ENCODE measurements around the gene CTTNBP2NL.
"Not testable (repeated sequence)": the region's sequence is repeated elsewhere in the genome, so short reads cannot be mapped to it uniquely, and the experiment has no call there.

Gene CTTNBP2NL

DNA sequence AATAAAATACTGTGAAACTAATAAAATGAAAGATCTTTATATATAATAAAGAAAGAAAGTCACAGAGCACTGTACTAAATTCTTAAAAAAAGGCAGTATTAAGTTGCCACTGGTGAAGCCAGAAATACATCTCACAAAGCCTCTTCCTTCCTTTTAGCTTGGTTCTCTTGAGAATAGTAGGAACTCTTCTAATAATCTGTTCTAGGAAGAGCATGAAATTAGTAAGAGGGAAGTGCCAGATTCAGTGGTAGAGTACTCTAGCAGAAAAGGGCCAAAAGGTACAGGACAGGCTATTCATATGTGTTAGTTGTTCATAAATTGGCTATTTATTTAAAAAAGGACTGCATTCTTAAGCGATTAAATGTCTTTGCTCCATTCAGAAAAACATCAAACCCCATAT, 33.7 kb downstream of the CTTNBP2NL start:
- no peak for DNase-seq

DNA sequence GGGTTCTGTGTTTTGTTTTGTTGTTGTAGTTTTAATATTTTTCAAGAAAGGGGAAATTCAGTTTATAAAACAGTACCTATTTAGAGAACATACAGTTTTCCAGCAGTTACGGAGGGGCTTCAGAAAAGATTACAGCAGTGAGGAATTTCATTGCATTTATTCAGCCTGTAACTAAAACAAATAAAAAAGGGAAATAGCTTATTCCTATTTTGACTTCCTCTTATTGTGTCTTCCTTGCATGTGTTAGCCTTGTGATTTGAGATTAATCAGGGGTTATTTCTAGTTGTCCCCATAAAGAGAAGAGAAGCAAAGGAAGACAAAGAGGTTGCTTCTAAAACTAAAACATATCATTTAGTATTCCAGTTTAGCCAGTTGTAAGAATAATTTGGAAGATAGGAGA, 35.0 kb downstream of the CTTNBP2NL start:
- DNase-seq, result no peak

DNA sequence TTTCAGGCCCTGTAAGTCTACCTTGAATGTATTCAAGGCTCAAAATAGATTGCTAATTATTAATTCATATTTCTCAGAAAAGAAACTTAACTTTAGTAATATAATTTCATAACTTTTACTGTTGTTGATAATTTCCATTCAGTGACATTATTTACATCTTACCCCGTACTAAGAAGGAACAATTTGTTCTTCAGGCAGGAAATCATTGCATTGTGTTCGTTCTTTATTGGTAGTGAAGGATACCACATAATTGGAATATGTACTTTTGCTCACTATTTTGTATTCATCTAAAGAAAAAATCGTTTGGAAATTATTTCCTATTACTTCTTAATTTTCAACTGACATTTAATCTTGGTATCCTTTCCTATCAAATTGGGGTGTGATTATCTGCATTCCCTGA, 39.4 kb downstream of the CTTNBP2NL start:
- no peak for DNase-seq

DNA sequence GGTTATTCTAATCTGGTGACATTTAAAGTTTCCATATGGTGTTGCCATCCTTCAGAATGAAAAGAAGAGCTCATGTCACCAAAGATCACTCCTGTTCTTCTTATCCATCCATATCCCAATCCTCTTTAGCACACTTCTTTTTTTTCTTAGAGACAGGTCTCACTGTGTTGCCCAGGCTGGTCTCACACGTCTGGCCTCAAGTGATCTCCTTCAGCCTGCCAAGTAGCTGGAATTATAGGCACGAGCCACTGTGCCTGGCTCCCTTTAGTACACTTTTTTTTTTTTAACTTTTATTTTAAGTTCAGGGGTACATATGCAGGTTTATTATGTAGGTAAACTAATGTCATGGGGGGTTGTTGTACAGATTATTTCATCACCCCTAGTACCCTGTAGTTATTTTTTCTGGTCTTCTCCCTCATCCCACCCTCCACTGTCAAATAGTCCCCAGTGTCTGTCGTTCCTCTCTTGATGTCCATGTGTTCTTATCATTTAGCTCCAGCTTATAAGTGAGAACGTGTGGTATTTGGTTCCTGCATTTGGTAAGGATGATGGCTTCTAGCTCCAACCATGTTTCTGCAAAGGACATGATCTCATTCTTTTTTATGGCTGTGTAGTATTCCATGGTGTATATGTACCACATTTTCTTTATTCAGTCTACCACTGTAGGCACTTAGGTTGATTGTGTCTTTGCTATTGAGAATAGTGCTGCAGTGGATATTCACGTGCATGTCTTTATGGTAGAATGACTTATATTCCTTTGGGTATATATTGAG, 40.6 kb downstream of the CTTNBP2NL start:
- no peak for DNase-seq

DNA sequence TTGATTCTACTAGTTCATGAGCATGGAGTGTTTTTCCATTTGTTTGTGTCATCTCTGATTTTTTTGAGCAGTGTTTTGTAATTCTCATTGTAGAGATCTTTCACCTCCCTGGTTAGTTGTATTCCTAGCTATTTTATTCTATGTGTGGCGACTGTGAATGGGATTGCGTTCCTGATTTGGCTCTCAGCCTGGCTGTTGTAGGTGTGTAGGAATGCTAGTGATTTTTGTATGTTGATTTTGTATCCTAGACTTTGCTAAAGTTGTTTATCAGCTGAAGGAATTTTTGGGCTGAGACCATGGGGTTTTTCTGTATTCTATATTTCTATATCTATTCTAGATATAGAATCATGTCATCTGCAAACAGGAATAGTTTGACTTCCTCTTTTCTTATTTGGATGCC, 42.1 kb downstream of the CTTNBP2NL start:
- DNase-seq, result not testable (repeated sequence)

DNA sequence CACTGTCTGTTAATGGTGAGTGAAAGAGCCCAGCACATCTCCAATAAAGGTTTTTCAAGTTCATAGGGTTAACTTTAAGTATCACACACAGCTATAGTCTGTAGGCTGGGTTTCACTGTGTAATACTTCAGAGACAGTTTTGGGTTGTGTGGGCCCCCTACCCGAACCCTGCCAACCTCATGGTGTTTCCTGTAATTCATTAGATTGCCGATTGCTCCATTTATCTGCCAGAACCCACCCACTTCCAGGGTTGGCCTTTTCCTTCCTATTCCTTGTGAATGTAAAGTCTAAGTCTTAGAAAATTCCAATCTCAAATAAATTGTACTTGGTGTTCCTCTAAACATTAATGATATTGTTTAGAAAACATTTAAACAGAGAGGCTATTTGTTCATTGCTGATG, 43.6 kb downstream of the CTTNBP2NL start:
- no peak for DNase-seq

DNA sequence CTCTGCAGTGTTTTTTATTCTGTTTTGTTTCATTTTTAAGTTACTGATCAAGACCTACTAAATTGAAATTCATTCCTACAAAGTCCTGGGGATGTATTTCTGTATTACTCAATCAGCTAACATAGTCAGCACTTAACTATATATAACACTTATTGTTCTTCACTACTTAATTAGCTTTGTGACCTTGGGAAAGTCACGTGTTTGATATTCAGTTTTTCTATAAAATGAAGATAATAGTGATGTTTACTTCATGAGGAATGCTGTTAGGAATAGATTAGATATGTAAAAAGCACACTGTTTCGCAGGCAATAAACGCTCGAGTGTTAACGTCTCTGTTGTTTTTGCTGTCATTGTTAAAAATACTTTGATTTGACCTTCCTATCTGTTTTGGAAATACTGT, 44.6 kb downstream of the CTTNBP2NL start:
- no peak for DNase-seq

DNA sequence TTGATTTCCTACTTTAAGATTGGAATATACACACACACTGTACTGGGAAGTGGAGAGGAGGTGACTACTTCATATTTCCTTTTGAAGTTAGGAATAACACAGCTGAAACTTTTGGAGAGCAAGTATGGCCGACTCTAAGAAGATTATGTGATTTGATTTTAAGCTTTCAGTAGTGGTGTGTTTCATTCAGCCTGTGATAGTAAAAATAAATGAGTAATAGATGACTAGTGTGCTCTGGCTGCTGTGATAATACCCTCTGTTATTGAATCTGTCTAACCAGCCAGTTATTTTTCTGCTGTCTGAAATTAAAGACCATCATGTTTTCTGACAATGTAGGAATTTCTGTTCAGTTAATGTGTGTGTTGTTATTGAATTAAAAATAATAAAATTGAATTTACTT, 48.3 kb downstream of the CTTNBP2NL start:
- DNase-seq, result no peak

DNA sequence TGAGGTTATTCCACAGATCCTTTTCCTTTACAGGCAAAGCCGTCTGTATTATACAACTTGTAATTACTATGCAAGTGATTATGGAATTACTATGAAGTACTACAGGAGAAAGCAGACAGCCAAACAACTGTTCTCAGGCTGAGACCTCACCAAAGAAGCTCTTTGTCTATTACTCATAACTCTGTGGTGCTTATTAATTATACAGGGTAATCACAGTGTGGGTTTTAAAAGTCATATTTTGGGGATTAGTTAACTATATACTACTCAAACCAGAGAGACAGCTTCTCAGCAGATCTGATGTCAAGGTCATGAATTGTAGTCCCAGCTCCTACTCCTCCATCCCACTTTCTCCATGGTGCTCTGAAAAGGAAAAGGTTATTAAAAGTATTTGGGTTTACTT, 49.6 kb downstream of the CTTNBP2NL start:
- no peak for DNase-seq

DNA sequence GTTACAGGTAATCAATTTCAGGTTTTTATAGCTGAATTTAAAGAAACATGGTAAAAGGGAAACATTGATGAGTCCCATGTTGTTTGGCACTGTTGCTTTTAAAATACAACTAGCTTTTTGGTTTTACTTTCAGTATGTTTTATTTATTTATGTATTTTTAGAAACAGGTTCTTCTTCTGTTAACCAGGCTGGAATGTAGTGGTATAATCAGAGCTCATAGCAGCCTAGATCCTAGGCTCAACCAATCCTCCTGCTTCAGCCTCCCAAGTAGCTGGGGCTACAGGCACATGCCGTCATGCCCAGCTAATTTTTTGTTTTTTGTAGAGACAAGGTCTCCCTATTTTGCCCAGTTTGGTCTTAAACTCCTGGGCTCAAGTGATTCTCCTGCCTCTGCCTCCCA, 50.4 kb downstream of the CTTNBP2NL start:
- no peak for DNase-seq

DNA sequence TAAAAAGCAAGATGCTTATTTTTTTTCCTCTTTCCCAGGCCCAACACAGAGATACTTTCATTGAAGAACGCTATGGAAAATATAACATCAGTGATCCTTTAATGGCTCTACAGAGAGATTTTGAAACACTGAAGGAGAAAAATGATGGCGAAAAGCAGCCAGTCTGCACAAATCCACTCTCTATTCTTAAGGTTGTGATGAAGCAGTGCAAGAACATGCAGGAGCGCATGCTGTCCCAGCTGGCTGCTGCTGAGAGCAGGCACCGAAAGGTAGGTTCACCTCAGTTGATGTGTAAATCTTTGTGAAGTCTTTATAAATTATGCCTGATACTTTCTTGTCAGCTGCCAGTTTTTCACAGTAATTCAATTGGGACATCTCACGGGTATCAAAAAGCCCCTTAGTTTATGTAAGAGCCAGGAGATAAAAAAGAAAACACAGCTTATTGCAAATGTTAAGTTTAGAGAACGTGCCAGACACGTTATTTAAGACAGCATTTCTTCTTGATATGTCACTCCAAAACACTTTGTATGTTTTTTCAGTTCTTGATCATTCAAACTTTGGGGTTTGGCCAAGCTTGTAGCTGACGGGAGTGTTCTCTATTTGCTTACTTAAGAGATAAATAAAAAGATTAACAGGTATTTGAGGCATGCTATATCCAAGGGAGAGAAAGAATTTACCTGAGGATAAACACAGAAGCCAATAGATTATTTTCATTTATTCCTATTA, 53.1 kb downstream of the CTTNBP2NL start:
- no peak for DNase-seq

DNA sequence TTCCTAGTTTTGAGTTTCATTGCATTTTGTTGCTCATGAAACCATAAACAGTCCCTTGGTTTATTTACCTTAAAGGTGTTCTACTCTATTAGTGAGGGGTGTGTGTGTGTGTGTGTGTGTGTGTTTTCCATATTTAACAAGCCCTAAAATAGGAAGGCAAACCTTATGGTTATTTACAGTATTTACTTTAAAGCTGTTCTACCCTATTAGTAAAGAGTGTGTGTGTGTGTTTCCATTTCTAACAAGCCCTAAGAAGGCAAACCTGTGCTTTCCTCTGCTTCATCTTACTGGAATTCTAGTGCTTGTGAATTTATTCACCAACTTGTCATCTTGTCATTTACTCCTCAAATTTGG, 53.6 kb downstream of the CTTNBP2NL start:
- no peak for DNase-seq

DNA sequence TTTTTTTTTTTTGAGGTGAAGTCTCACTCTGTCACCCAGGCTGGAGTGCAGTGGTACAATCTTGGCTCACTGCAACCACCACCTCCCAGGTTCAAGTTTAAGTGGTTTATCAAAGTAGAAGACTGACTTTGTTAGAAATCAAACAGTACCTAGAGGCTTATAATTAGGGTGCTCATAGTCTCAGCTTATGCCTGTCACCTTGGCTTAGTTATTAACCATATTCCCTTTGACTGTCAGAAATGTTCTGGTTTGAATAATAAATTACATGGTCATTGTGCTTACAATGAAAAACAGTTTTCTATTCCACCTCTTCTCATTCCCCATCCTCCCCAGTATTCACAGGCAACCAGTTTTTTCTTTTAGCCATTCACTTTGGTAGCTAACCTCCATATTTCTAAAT, 54.8 kb downstream of the CTTNBP2NL start:
- no peak for DNase-seq

DNA sequence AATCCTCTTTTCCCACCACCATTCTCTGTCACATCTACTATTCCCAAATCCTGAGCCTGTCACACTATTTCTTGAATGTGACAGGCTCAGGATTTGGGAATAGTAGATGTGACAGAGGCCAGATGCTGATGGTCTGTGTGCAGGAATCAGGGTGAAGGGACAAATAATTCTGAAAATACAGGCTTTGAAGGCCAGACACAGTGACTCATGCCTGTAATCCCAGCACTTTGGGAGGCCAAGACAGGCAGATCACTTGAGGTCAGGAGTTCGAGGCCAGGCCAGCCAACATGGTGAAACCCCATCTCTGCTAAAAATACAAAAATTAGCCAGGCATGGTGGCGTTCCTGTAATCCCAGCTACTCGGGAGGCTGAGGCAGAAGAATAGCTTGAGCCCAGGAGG, 55.3 kb downstream of the CTTNBP2NL start:
- not testable (repeated sequence) for DNase-seq

DNA sequence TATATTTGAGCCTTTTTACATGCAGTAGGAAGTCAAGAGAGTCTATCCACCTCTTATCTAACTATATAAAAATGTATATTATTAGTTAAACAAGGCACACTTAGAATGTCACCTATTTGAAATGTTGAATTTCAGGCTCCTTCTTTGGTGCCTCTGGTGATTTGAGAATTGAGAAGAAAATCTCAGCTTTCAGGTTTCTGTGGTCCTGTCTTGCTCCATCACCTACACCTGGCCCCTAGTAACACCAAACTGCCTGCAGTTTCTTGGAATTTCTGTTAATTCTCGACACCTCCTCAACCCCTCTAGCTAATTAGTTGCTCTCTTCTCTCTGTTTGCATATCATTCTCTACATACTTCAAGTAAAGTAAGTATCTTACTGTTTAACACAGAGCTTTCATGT, 57.9 kb downstream of the CTTNBP2NL start:
- no peak for DNase-seq

DNA sequence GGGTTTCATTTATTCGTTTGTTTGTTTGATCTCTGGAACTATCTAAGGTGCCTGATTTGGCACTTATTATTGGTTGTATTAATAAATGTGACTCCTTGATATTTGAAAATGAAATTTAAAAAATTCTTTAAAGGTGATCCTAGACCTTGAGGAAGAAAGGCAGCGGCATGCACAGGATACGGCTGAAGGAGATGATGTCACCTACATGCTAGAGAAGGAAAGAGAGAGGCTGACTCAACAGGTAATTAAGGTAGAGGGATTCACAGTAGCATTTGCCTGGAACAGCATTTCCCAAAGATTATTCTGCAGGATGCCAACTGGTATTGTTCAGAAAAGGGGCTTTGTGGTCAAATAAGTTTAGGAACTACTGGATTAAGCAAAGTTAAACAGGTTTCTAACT, 58.3 kb downstream of the CTTNBP2NL start:
- DNase-seq, result no peak

DNA sequence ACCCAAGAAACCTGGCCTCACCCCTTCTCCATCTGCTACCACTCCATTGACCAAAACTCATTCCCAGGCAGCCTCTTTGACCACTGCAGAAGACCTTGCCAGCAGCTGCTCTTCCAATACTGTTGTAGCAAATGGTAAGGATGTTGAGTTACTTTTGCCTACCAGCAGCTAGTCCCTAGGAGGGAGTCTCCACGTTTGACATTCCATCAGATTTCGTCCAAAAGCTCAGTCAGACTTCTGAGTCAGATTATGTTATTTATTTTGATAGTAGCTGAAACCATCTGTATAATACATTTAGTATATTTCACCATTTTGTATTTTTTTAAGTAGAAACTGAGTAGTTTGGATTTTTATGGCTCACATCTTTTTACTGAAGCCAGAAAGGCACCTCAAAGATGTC, 61.2 kb downstream of the CTTNBP2NL start:
- DNase-seq, result no peak

DNA sequence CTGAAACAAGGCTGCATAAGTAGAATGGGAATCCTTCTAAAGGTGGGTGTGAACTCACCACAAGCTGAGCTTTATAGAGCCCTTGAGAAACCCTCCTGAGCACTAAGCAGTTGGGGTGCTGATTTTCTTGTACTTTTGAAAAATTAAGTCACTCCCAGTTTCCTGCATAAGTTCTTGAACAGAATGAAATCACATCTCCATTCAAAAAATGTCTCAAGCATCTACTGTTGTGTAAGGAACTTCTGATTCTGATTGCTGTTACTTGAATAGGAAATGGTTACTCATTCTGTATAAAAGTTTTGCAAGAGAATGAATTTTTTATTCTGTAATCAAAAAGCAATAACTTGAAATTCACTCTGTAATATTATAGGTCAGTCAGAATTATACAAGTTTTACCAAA, 61.9 kb downstream of the CTTNBP2NL start:
- no peak for DNase-seq

DNA sequence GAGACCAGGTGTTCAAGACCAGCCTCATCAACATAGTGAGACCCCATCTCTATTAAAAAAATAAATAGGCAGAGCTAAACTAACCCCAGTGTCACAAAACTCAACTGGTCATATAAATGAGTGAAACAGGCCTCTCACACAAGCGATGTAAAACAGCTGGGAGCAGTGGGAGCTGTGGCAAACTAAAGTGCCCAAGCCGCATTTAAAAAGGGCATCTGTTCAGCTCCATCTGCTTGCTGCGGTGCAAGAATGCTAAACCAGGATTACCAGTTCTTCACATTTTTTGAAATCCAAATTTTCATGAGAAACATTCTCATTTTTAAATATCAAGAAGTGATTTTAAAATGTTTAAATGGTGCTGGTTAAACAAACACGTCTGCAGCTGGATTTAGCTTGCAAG, 62.7 kb downstream of the CTTNBP2NL start:
- no peak for DNase-seq

DNA sequence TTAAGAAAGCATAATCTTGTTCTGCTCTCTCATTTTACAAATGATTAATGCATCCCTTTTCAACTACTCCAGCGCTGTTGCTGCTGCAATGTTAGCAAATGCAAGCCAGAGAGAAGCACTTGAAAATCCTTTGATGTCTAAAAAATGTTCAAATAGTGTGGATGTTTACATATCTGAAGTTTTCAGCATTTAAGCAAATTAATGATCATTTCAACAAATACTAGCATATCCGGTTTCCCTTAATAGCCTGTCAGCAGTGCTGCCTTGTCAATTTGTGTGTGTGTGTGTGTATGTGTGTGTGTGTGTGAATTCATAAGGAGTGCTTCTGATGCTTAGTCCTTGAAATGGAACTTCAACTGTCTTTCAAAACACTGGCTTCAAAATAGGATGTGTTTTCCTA, 64.6 kb downstream of the CTTNBP2NL start:
- no peak for DNase-seq

DNA sequence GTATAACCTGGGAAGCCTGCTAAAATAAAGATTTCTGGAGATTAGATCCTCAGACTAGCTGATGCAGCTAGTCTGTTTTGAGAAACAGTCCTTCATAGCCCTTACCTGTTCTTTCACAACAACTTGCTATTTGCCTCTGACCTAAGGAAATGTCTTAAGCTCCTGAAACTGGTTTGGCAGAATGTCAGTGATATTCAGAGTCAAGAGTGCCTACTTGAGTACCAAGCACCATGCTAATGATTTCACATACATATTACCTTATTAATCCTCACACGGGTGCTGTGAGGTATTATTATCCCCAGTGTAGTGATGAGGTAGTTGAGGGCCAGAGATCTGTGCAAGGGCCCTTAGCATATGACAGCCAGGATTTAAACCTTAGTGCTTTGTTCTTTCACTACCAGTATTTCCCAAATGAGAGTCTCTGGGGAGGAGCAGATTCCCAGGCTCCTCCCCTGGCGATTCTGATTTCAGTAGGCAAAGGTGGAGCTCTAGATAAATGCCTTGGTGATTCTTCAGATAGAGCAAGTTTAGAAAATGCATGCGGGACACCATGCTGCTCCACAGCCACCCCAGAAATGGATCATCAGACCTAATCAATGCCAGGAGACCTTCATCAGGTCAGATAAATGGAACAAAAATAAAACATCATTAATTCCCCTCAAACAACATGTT, 65.3 kb downstream of the CTTNBP2NL start:
- DNase-seq, result no peak

DNA sequence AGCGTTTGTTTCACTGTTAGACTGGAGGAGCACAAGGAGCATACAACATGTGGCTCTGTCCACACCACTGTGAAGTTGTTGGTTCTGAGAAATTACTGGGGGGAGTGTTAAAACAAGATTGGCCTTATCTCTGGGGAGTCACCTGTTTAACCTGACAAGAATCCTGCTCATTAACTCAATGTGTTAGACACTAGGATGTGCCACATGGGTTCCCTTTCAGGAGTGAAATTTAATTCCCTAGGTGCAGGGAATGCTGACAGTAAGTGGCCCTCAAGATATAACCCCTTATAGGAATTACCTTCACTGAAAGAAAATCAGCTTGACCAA, 66.9 kb downstream of the CTTNBP2NL start:
- DNase-seq, result no peak

DNA sequence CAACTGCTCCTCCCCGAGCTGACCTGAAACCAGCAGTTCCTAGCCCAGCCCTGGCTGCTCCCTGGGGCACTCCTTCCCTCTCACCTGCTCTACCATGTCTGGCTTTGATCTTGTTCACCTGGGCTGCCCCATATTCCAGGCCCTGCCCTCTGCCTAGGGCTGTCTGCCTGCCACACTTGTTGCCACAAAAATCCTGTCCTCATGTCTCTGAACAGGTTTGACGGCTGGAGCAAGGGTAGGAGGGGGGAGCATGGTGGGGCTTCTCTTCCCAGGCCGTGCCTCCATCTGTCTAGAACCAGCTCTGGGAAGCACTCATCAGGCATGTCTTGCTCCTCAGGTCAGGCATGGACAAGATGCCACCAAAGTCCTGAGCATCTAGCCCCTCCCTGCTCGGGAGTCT, 68.5 kb downstream of the CTTNBP2NL start:
- no peak for DNase-seq

DNA sequence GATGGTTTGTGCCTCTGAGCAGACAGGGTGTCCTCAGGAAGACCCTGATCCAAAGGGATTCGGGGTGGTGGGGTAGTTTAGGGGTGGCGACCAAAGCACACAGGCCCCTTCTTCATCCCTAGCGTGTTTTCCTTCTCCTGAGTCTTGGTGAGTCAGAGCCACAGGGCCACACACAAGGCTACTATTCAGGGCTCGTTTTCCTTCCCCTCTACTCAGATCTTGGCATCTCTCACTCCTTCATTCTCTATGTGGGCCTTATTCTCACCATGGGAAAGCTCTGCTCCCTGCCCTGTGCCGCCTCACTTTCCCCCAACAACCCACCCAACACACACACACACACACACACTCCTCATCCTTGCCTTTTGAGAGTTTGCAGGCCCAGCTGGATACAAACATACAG, 69.1 kb downstream of the CTTNBP2NL start:
- DNase-seq, result no peak
